NCI-H1417 (cell line): ENCODE measurements around the gene NAV2.

ENCODE experiments used
- DNase-seq, 3 experiments: peaks; one replicate each; lab custom pipeline; 2025; lab: John Stamatoyannopoulos, UW

NAV2 gene

DNA sequence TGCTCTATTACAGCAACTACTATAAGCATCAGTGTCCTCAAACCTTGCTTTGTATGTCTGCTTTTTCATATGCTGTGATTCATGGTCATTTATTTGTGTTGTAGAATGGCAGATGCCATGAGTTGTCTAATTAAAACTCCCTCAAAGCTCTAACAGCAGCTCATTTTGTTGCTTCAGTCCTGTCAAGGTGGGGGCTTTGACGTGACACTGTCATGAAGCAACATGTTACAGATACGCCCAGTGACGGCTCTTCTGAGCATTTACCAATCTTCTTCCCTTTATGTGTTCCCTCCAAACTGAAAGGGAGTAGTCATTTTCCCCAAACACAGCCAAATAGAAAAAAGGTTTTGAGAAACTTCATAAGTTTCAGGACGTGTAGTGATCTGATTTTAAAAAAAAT lies 340.9 kb downstream of the NAV2 start:
- DNase-seq = no peak

DNA sequence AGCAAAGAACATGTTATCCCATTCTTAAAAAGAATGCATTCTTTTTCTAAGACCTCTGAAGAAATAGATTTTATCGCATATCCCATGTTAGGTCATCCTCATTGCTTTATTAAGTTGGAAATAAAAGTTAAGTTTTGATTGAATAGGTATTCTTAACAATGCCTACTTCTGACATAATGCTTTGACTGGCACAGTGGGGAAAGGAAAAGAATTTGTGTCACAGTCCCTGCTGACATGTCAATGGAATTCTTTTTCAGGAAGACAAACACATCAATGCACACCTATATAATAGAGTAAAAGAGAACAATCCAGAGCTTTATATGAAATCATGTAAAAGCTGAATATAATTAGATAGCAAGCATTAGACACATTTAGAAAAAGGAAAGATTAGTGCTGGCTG lies 341.9 kb downstream of the NAV2 start:
- DNase-seq = no peak

DNA sequence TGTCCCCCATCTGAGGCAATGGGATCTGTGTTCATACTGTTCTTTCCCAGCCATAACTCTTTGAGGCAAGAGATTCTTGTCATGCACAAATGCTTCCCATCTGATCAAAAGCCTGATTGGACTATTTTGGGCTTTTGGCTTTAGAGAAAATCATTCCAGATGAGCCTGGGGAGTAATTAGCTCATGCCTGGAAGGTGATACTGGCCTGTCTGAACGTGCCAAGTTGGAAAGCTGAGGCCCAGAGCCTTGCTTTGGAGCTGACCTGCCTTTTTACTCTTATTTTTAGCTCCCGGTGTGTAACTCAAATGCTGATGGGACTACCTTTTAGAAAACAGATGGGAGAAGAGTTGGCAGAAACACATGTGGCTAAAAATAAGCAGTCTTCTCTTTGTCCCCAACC lies 342.7 kb downstream of the NAV2 start:
- no peak for DNase-seq

DNA sequence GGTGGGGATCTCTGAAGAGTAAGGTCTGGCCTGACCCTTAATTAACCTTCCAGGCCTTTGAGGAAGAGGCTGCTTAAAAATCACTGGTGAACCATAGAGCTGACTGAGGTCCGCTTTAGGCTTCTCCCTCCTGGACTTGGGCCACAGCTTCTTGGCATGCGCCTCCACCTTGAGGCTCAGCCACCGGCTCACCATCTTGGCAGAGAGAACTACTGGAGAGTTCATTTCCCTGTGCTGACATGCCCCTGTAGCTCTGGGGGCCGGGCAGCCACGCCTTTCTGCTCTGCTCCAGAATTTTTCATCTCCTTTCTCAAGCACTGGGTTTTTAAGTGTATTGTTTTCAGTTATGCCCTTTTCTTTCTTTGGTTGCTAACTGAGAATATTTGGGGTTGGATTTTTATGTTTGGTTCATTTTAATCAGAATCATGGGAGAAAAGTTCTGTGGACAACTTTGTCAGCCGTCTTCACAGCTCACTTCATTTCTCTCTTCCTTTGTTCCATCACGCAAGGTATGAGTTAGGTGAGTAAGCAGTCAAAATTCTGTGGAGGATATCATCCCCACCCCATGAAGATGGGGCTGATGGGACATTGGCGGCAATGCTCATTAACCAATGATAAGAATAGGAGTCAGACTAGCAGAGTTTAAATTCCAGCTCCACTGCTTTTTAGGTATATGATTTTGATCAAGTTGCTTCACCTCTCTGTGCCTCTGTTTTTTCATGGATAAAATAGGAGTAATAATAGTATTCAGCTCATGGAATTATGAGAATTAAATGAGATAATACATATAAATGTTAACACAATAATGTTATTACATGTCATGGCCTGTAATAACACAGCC lies 343.7 kb downstream of the NAV2 start:
- no peak for DNase-seq

DNA sequence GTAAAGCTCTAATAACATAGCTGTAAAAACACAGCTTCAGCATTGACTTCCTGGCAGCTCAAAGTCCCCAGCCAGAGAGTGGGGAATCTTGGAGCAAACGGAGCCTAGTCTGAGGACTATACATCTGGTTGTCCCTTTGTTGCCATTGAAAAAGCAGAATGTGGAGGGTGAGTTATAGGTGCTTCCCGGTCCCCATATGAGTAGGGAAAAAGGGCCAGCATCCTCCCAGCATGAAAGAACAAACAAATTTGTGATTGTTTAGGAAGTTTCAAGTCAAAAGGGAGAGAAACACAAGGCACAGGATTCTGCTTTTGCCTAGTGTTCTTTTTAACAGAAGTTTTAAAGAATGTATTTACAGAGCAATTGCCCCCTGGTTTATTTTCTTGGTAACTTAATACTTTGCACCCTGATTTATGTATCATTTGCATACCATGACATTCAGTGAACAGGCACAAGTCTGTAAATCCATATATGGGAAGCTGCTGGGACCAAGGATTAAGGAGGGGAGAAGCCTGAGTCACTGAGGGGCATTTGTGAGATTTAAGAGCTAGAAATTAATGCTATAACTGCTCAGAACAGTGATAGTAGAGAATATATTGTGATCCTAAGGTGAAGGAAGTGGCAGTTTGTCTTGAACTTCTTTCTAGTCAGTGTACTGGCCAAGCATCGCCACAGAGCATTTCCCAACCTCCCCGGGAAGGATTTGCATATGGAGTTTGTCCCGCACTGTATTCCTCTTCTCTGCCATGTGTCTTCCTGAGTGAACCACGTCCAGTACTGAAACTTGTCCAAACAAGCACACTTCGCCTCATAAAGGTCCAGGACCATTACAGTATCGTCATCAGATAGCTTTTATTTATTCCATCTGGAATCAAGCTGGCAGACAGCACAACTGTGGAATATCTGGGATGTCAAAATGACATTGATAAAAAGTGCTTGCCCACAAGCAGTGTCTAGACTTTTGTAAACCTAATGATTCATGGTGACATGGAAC lies 344.6 kb downstream of the NAV2 start:
- DNase-seq = no peak

DNA sequence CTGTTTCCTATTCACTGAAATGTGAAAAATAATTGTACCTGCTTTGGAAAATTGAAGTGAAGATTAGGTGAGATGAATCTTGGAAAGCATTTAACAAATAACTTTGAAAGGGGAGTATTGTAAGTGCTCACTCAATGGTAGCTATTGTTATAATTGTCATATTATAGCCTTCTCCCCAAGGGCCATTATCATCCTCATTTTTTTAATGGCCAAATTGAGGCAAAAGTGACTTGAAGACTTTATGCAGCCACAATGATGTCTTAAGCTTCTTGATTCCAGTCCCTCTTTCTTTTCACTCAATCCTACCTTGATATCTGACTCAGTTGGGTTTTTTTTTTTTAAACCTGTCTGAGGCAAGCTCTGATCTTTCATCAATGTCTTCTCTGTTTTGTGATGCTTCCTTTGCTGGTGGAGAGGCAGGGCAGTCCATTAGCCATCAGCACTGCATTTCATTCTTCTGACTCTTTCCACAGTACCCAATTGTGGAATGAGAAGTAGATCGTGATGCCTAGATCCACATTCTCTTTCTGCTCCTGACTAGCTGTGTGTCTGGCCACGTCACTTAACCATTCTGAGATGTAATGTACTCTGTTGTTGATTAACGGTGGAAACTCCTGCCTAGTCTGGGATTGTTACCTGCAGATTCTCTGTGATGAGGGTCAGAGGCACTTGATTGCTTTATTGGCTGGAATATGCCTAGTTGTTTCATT lies 346.3 kb downstream of the NAV2 start:
- no peak for DNase-seq

- DNase-seq = no peak
These were observed 347.0 kb downstream of the NAV2 start for GRCh38 chr11:20059587-20060021.

DNA sequence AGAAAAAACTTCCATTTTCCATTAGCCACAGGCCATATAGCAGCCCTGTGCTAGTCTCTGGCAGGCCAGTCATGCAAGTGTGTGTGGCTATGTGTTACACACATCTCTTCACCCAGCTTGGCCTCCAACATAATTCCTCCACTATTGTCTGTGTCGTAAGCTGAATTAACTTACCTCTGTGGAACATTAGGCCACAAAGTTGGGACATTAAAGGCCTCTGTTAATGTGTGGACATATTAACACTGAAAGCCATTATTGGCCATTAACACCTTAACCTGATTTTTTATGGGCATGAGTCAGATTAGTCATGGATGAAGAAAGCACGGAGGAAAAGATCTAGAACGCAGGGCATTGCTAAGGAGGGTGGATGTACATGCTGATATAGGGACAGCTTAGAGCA lies 347.5 kb downstream of the NAV2 start:
- DNase-seq = no peak

- no peak for DNase-seq
These were observed 348.1 kb downstream of the NAV2 start for GRCh38 chr11:20060647-20061205.

- DNase-seq = no peak
These were observed 349.1 kb downstream of the NAV2 start for GRCh38 chr11:20061776-20062175.

DNA sequence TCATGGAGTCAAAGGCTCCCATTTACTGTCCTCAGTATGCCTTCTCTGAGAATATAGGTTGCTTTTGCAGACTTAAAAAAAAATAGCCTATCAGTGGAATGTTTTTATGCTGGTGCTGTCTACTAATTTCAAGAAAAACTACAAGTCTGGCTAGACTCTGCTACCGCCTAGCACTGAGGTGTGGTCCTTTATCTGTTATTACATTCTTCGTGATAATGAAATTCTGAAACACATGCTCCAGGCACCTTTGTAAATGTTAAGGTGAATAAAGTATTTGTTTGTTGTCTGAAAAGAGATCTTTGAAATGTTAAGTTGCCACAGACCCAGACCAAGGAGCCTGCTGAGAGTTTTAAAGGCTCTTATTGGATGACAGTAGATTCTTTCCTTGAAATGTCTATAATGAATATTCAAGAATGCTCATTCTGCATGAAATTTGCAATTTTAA lies 352.3 kb downstream of the NAV2 start:
- DNase-seq = no peak

DNA sequence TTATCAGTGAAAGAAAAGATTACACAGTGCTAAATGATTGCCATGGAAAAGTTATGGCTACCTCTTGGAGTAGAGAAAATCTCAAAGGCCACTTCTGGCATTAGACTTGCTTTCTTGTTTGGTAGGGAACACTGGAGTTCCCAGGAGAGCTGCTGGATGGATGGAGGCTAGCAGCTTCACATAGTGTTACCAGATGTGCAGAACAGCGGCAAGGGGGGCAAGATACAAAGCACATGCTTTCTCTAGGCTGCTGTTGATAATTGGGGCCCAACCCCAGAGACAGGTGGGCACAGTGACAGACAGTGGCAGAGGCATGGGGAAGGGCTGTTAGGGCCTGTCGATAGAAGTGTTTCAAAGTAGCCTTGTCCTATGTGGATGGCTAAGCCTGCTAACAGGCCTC lies 352.8 kb downstream of the NAV2 start:
- DNase-seq = no peak

DNA sequence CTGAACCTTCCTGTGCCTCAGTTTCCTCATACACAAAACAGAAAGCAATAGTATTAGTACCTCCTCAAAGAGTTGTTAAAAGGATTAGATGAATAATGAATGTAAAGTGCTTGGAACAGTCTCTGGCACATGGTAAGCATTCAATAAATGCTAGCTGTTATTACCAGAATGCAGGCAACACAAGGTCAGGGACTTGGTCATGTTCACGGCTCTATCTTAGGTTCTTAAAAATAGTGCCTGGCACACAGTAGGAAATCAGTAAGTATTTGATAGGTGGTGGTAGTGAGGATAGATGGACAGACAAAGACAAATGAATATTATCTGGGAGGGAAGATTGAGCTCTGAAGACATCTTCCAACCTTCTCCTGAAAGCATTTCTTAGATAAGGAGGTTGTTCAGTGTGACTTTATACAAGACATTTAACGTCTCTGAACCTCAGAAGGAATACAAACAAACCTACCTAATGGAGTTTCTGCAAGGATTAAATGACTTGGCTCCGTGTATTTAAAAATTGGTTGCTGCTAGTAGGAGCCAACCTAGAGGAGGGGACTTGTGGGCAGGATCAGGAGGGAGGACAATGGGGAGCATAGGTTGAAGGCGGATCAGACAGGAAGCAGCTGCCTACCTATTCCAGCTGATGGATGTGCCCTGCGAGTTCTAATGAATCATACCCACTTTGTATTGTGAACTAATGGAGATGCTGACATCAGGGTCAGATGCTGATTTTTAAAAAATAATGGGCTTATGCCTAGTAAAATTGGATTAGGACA lies 353.6 kb downstream of the NAV2 start:
- DNase-seq = peak in 2 of 3 experiments; percentile 10 to 45

GRCh38 chr11:20066783-20067156 lies 354.1 kb downstream of the NAV2 start:
- no peak for DNase-seq

GRCh38 chr11:20067665-20068064 lies 355.0 kb downstream of the NAV2 start:
- DNase-seq = no peak

GRCh38 chr11:20068691-20069090 lies 356.1 kb downstream of the NAV2 start:
- DNase-seq = no peak

DNA sequence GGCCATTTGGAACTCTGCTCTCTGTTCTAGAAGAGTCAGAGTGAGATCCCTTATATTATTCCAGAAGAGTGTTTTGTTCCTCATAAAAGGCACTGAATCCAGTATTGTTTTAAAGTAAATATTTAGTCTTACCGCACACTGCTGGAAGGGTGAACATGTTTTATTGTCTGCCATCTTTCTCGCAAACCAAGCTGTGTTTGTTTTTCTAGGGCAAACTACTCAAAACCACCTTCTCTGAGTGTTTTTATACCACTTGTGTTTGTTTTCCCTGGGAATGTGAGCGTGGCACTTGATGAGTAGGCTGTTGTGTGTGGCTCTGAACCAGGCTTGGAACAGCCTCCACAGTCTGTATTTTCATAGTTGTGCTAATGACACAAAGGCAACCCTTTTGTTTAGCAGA lies 357.8 kb downstream of the NAV2 start:
- DNase-seq = peak; percentile 48 to 84 (median 83)

GRCh38 chr11:20075627-20076026 lies 363.0 kb downstream of the NAV2 start:
- DNase-seq = no peak

GRCh38 chr11:20078846-20079245 lies 366.2 kb downstream of the NAV2 start:
- DNase-seq = no peak

- DNase-seq = no peak
These were observed 367.5 kb downstream of the NAV2 start for GRCh38 chr11:20080032-20080685.

DNA sequence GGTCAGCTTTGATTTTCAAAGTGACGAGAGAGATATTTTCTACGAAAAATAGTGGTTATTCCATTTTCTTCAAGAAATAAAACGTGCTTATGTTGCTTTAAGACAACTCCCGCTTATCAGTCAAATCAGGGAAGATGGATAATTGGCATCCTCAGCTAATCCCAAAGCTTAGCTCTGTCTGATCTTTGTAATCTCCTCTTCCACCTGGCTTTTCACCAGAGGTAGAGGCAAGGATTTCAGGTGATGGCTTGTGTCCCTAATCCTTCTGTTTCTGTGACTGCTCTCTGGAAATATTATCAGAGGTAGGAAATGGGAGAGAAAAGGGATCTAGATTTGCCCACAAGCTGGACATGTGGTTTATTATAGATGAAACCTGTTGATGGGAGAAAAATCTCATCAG lies 368.7 kb downstream of the NAV2 start:
- no peak for DNase-seq
